ENCODE data around the gene MAGEA2. TPM values are rescaled to one million over a fixed set of nuclear protein-coding genes. Genes with fewer than 3 reads are reported as not detected.
"Not testable (repeated sequence)": the region's sequence is repeated elsewhere in the genome, so short reads cannot be mapped to it uniquely, and the experiment has no call there.

The MAGEA2 gene
- total RNA-seq, 3 donors from 2014 or later (not counting 1 experiment from before 2014, with no cell fraction given): not detected

GRCh38 chrX:152735101-152735500, 18.5 kb downstream of the MAGEA2 start:
- DNase-seq: no peak

GRCh38 chrX:152734143-152734858, 19.3 kb downstream of the MAGEA2 start:
- H3K27me3 Mint-ChIP-seq (ENCODE audit: low read depth in 2 of 2): peaks cover 0 to 30% of the 10 kb centered on the region in 2 donors
- H3K9me3 ChIP-seq (ENCODE audit: control insufficient read depth, insufficient read depth, low read length); H3K9me3 Mint-ChIP-seq; H3K27me3 ChIP-seq (ENCODE audit: control insufficient read depth, insufficient read depth, low read length); H3K4me1 Mint-ChIP-seq; H3K36me3 Mint-ChIP-seq; H3K4me3 Mint-ChIP-seq; H3K27ac Mint-ChIP-seq; H3K36me3 ChIP-seq (ENCODE audit: control insufficient read depth, insufficient read depth, low read length); intact Hi-C loops (cut with micrococcal nuclease); DNase-seq; H3K4me1 ChIP-seq (ENCODE audit: control insufficient read depth, insufficient read depth, low read length); H3K27ac ChIP-seq (ENCODE audit: low read length); H3K4me3 ChIP-seq (ENCODE audit: low read length); ATAC-seq: not testable (repeated sequence)
- 93% methylated on average over 17 of the region's 22 CpGs for WGBS (ENCODE audit: insufficient coverage)

More at GRCh38 chrX:152735101-152735500, 18.5 kb downstream of the MAGEA2 start:
- WGBS (ENCODE audit: insufficient coverage): 67% methylated on average over 1 of the region's 2 CpGs
- no peaks in the 10 kb centered on the region for H3K9me3 Mint-ChIP-seq
- no peak overlapping the region for H3K4me3 ChIP-seq (ENCODE audit: low read length)
- no peak for TF ChIP-seq CTCF (IDR thresholded peaks at IDR 0.05)
- H3K4me3 Mint-ChIP-seq: no peak overlapping the region
- H3K9me3 ChIP-seq (ENCODE audit: control insufficient read depth, insufficient read depth, low read length): no peaks in the 10 kb centered on the region
- no peaks in the 10 kb centered on the region for H3K27me3 ChIP-seq (ENCODE audit: control insufficient read depth, insufficient read depth, low read length)
- no peaks in the 10 kb centered on the region for H3K36me3 Mint-ChIP-seq
- no peaks in the 10 kb centered on the region for H3K4me1 ChIP-seq (ENCODE audit: control insufficient read depth, insufficient read depth, low read length)
- ATAC-seq: no peak
- H3K27me3 Mint-ChIP-seq (ENCODE audit: low read depth in 2 of 2): peaks cover 0 to 22% of the 10 kb centered on the region in 2 donors
- H3K4me1 Mint-ChIP-seq: no peaks in the 10 kb centered on the region
- intact Hi-C loops (cut with micrococcal nuclease): no loop called here
- H3K36me3 ChIP-seq (ENCODE audit: control insufficient read depth, insufficient read depth, low read length): no peaks in the 10 kb centered on the region
- no peak overlapping the region for H3K27ac Mint-ChIP-seq
- H3K27ac ChIP-seq (ENCODE audit: low read length): no peak overlapping the region

- no peaks in the 10 kb centered on the region for H3K27me3 ChIP-seq (ENCODE audit: control insufficient read depth, insufficient read depth, low read length)
- H3K36me3 ChIP-seq (ENCODE audit: control insufficient read depth, insufficient read depth, low read length): no peaks in the 10 kb centered on the region
- H3K9me3 Mint-ChIP-seq: no peaks in the 10 kb centered on the region
- 91% methylated on average over 4 of the region's 21 CpGs for WGBS (ENCODE audit: insufficient coverage)
- intact Hi-C loops (cut with micrococcal nuclease): no loop called here
- no peak for TF ChIP-seq CTCF (IDR thresholded peaks at IDR 0.05)
- no peaks in the 10 kb centered on the region for H3K36me3 Mint-ChIP-seq
- no peak for ATAC-seq
- H3K4me3 Mint-ChIP-seq: no peak within 1 kb of the TSS
- H3K27ac ChIP-seq (ENCODE audit: low read length): no peak within 1 kb of the TSS
- no peaks in the 10 kb centered on the region for H3K4me1 Mint-ChIP-seq
- H3K27me3 Mint-ChIP-seq (ENCODE audit: low read depth in 2 of 2): peaks cover 0 to 36% of the 10 kb centered on the region in 2 donors
- H3K9me3 ChIP-seq (ENCODE audit: control insufficient read depth, insufficient read depth, low read length): no peaks in the 10 kb centered on the region
- no peak within 1 kb of the TSS for H3K27ac Mint-ChIP-seq
- H3K4me1 ChIP-seq (ENCODE audit: control insufficient read depth, insufficient read depth, low read length): no peaks in the 10 kb centered on the region
- no peak for DNase-seq
- no peak within 1 kb of the TSS for H3K4me3 ChIP-seq (ENCODE audit: low read length)
These were observed 20.2 kb downstream of the MAGEA2 start, which contains the start of the genes CSAG1 and MAGEA12 for GRCh38 chrX:152733261-152733975. CSAG1 (minus strand) TSS chrX:152733721; CDS start chrX:152732460, 1,261 bp downstream. MAGEA12 (plus strand) TSS chrX:152733757; CDS start chrX:152736162, 2,405 bp downstream.

GRCh38 chrX:152725409-152725808, 28.2 kb downstream of the MAGEA2 start:
- H3K36me3 Mint-ChIP-seq: no peaks in the 10 kb centered on the region
- intact Hi-C loops (cut with micrococcal nuclease): no loop called here
- no peaks in the 10 kb centered on the region for H3K27me3 ChIP-seq (ENCODE audit: control insufficient read depth, insufficient read depth, low read length)

More at GRCh38 chrX:152725409-152725808, 28.2 kb downstream of the MAGEA2 start:
- peaks cover 0 to 17% of the 10 kb centered on the region in 2 donors for H3K27me3 Mint-ChIP-seq (ENCODE audit: low read depth in 2 of 2)
- DNase-seq: no peak
- no peaks in the 10 kb centered on the region for H3K36me3 ChIP-seq (ENCODE audit: control insufficient read depth, insufficient read depth, low read length)
- ATAC-seq: no peak
- H3K4me1 Mint-ChIP-seq: no peaks in the 10 kb centered on the region
- 88% methylated on average over 5 of the region's 7 CpGs for WGBS (ENCODE audit: insufficient coverage)
- no peaks in the 10 kb centered on the region for H3K9me3 ChIP-seq (ENCODE audit: control insufficient read depth, insufficient read depth, low read length)
- H3K9me3 Mint-ChIP-seq: no peaks in the 10 kb centered on the region
- TF ChIP-seq CTCF (IDR thresholded peaks at IDR 0.05): no peak
- no peak overlapping the region for H3K27ac Mint-ChIP-seq
- H3K4me3 ChIP-seq (ENCODE audit: low read length): no peak overlapping the region
- H3K27ac ChIP-seq (ENCODE audit: low read length): no peak overlapping the region
- H3K4me3 Mint-ChIP-seq: no peak overlapping the region
- H3K4me1 ChIP-seq (ENCODE audit: control insufficient read depth, insufficient read depth, low read length): no peaks in the 10 kb centered on the region
